Cardiac muscle cell (in vitro differentiated cells and primary cell): ENCODE data around the gene AGAP9. TPM values are rescaled to one million over a fixed set of nuclear protein-coding genes. Genes with fewer than 3 reads are reported as not detected.
"Not testable (repeated sequence)": the region's sequence is repeated elsewhere in the genome, so short reads cannot be mapped to it uniquely, and the experiment has no call there.

ENCODE experiments used
- DNase-seq, 2 donors: peaks; one replicate each; pipeline versions ENCODE4 v3.0.0 to v3.0.0-alpha.2; 2010 to 2017; ENCODE audit warnings: low read depth in 1 of 2, low spot score in 1 of 2
- H3K27ac ChIP-seq: fragments of 200-600 bp; sonication (generic); 2 replicates; pipeline ENCODE4 v1.5.1; 2016
- H3K27me3 ChIP-seq: fragments of 200-600 bp; sonication (generic); 2 replicates; pipeline ENCODE4 v1.6.0; 2016; ENCODE audit warnings: control low read depth
- H3K36me3 ChIP-seq: fragments of 200-600 bp; sonication (generic); 2 replicates; pipeline ENCODE4 v1.5.1; 2016; ENCODE audit warnings: control low read depth
- H3K4me1 ChIP-seq: fragments of 200-600 bp; sonication (generic); 2 replicates; pipeline ENCODE4 v1.8.1; 2017; ENCODE audit warnings: low read depth, mild to moderate bottlenecking, mixed run types
- H3K4me3 ChIP-seq: fragments of 200-600 bp; sonication (generic); 2 replicates; pipeline ENCODE4 v1.5.1; 2016; ENCODE audit warnings: mild to moderate bottlenecking
- H3K9me3 ChIP-seq: fragments of 200-600 bp; sonication (generic); 2 replicates; pipeline ENCODE4 v1.5.1; 2017; ENCODE audit warnings: low read depth, mild to moderate bottlenecking, control low read depth
- CTCF ChIP-seq: IDR thresholded peaks from 2 replicates; pipeline ENCODE4 v1.5.1; 2012; ENCODE audit warnings: low read depth, mild to moderate bottlenecking, low read length
- polyA plus RNA-seq: library from polyadenylated mRNA; unstranded; fragments of >200 nt; fragmentation: Nextera tagmentation; extraction: Ambion mirVana; gene quantifications from 2 replicates; pipeline ENCODE4 v1.2.1, GENCODE V29; 2016
- total RNA-seq: library from RNA; depleted of rRNA; stranded (reverse); fragments of >200 nt; gene quantifications from 2 replicates; pipeline ENCODE4 v1.2.3, GENCODE V29; 2016

The AGAP9 gene
- total and polyA plus RNA-seq, 2 experiments from 2014 or later: 5.3 to 14.9 TPM

- TF ChIP-seq CTCF: no peak
- H3K27ac ChIP-seq: no peak overlapping the region
- no peaks in the 10 kb centered on the region for H3K27me3 ChIP-seq
- DNase-seq: no peak
- H3K9me3 ChIP-seq: no peaks in the 10 kb centered on the region
- H3K4me1 ChIP-seq: no peaks in the 10 kb centered on the region
- H3K36me3 ChIP-seq: no peaks in the 10 kb centered on the region
- no peak overlapping the region for H3K4me3 ChIP-seq
Observed at GRCh38 chr10:47456079-47456785, 67.2 kb downstream of the AGAP9 start.

GRCh38 chr10:47455350-47456078 is 67.9 kb downstream of the AGAP9 start:
- not testable (repeated sequence) for H3K36me3 ChIP-seq, H3K27me3 ChIP-seq, H3K27ac ChIP-seq, H3K4me3 ChIP-seq, DNase-seq, H3K4me1 ChIP-seq, H3K9me3 ChIP-seq

GRCh38 chr10:47454780-47455058 is 68.7 kb downstream of the AGAP9 start:
- no peak for TF ChIP-seq CTCF
- no peak overlapping the region for H3K27ac ChIP-seq
- no peaks in the 10 kb centered on the region for H3K27me3 ChIP-seq
- no peak overlapping the region for H3K4me3 ChIP-seq
- no peak for DNase-seq
- H3K9me3 ChIP-seq: no peaks in the 10 kb centered on the region
- H3K4me1 ChIP-seq: no peaks in the 10 kb centered on the region
- H3K36me3 ChIP-seq: no peaks in the 10 kb centered on the region

GRCh38 chr10:47454008-47454779 is 69.2 kb downstream of the AGAP9 start:
- no peaks in the 10 kb centered on the region for H3K27me3 ChIP-seq
- H3K9me3 ChIP-seq: no peaks in the 10 kb centered on the region
- H3K36me3 ChIP-seq: no peaks in the 10 kb centered on the region
- no peaks in the 10 kb centered on the region for H3K4me1 ChIP-seq
- no peak for DNase-seq
- no peak overlapping the region for H3K4me3 ChIP-seq
- no peak overlapping the region for H3K27ac ChIP-seq
- no peak for TF ChIP-seq CTCF

- Histone ChIP-seq H3K27me3 (no peaks in the 10 kb centered on the region), H3K27ac (no peak overlapping the region), H3K4me1 (no peaks in the 10 kb centered on the region), H3K9me3 (no peaks in the 10 kb centered on the region), H3K4me3 (no peak overlapping the region), H3K36me3 (no peaks in the 10 kb centered on the region)
- no peak for DNase-seq
- no peak for TF ChIP-seq CTCF
Observed at GRCh38 chr10:47453141-47454007, 70.1 kb downstream of the AGAP9 start.
